HCT116 (cell line): Measurements from ENCODE around the gene PALMD. TPM values are rescaled to one million over a fixed set of nuclear protein-coding genes. Genes with fewer than 3 reads are reported as not detected.

Experiments
- ATAC-seq: fragments of 200-7000 bp; cut with Tn5 transposase; 2 replicates; pipeline ENCODE4 v1.9.1; 2020; ENCODE audit warnings: mild to moderate bottlenecking, moderate library complexity
- BruUV-seq: library from RNA; stranded (reverse); fragments of 400-500 nt; replicated peaks from 2 replicates; lab custom pipeline; 2021; lab: Mats Ljungman, UMichigan
- CTCF ChIA-PET: fragments of 300-600 bp; sonication (Branson Sonifier 250); formaldehyde crosslinking; loops from one replicate; lab custom pipeline; 2021; ENCODE audit warnings: antibody characterized with exemption; lab: Charles Lee
- POLR2A ChIA-PET: fragments of 300-600, 350-600 bp; sonication (Branson Sonifier 250); formaldehyde crosslinking; loops from one replicate; lab custom pipeline; 2021; ENCODE audit warnings: antibody characterized with exemption; lab: Charles Lee
- RAD21 ChIA-PET, 2 experiments: fragments of 300-600 bp; sonication (Branson Sonifier 250); formaldehyde crosslinking; loops; one replicate each; lab custom pipeline; 2023; ENCODE audit warnings: low total read pairs in 2 of 2; ENCODE audit not compliant: uncharacterized antibody in 2 of 2, unreplicated experiment in 2 of 2, low non-redundant PET in 1 of 2; lab: Charles Lee
- DNase-seq: peaks from one replicate; pipeline ENCODE4 v3.0.0-alpha.2; 2010; ENCODE audit warnings: low read depth, low spot score
- H2AFZ ChIP-seq: fragments of 200-600 bp; shearing (Covaris generic), sonication (generic); 2 replicates; pipeline ENCODE4 v1.6.1; 2017; ENCODE audit warnings: low read depth, mixed run types, mixed read lengths, antibody characterized with exemption, low read length; ENCODE audit not compliant: poor library complexity, severe bottlenecking
- H3K27ac ChIP-seq: 2 replicates; pipeline ENCODE4 v1.5.1; 2012; ENCODE audit warnings: low read depth, low read length
- H3K27me3 ChIP-seq: fragments of 200-600 bp; sonication (generic); 2 replicates; pipeline ENCODE4 v1.6.1; 2016; ENCODE audit warnings: mixed run types, low read length, mixed read lengths; ENCODE audit not compliant: insufficient read depth
- H3K36me3 ChIP-seq, 2 experiments: fragments of 200-500 bp in 1 of 2; fragments of 200-600 bp in 1 of 2; sonication (Bioruptor generic) in 1 of 2; sonication (generic) in 1 of 2; 2 replicates each; pipeline versions ENCODE4 v1.5.1 to v1.6.1; 2014 to 2016; ENCODE audit warnings: low read length in 2 of 2, inconsistent platforms in 1 of 2, mixed read lengths in 1 of 2, mixed run types in 1 of 2; ENCODE audit not compliant: insufficient read depth in 2 of 2, control insufficient read depth in 1 of 2
- H3K4me1 ChIP-seq, 2 experiments: fragments of 200-600 bp in 1 of 2; sonication (generic) in 1 of 2; 2 replicates each; pipeline versions ENCODE4 v1.5.1 to v1.6.1; 2012 to 2017; ENCODE audit warnings: low read length in 2 of 2, inconsistent platforms in 1 of 2, mild to moderate bottlenecking in 1 of 2, mixed read lengths in 1 of 2, mixed run types in 1 of 2, moderate library complexity in 1 of 2; ENCODE audit not compliant: insufficient read depth in 2 of 2, control insufficient read depth in 1 of 2
- H3K4me2 ChIP-seq: fragments of 200-600 bp; sonication (generic); 2 replicates; pipeline ENCODE4 v1.6.1; 2017; ENCODE audit warnings: mixed run types, low read length, mixed read lengths
- H3K4me3 ChIP-seq, 2 experiments: fragments of 200-600 bp in 1 of 2; sonication (generic) in 1 of 2; replicated peaks in 1 of 2; 2 replicates each; pipeline ENCODE4 v1.5.1; 2011 to 2016; ENCODE audit warnings: low read length in 2 of 2, control low read depth in 1 of 2, low read depth in 1 of 2, mild to moderate bottlenecking in 1 of 2, mixed read lengths in 1 of 2, mixed run types in 1 of 2
- H3K79me2 ChIP-seq: fragments of 200-600 bp; sonication (generic); 2 replicates; pipeline ENCODE4 v1.6.1; 2017; ENCODE audit warnings: mild to moderate bottlenecking, mixed run types, low read length, moderate library complexity, mixed read lengths; ENCODE audit not compliant: insufficient read depth
- H3K9ac ChIP-seq: fragments of 200-600 bp; sonication (generic); 2 replicates; pipeline ENCODE4 v1.6.1; 2016; ENCODE audit warnings: low read length, mixed read lengths
- H3K9me2 ChIP-seq: fragments of 200-600 bp; sonication (generic), shearing (Covaris generic); 2 replicates; pipeline ENCODE4 v1.6.1; 2017; ENCODE audit warnings: mixed run types, mild to moderate bottlenecking, moderate library complexity; ENCODE audit not compliant: insufficient read depth
- H3K9me3 ChIP-seq, 2 experiments: fragments of 200-500 bp in 1 of 2; fragments of 200-600 bp in 1 of 2; sonication (Bioruptor generic) in 1 of 2; sonication (generic) in 1 of 2; 2 replicates each; pipeline ENCODE4 v1.6.1; 2014 to 2017; ENCODE audit warnings: low read length in 2 of 2, mixed read lengths in 2 of 2, inconsistent platforms in 1 of 2, low read depth in 1 of 2, mild to moderate bottlenecking in 1 of 2, mixed run types in 1 of 2, moderate library complexity in 1 of 2; ENCODE audit not compliant: control insufficient read depth in 1 of 2, insufficient read depth in 1 of 2
- H4K20me1 ChIP-seq: fragments of 200-600 bp; sonication (generic), shearing (Covaris generic); 2 replicates; pipeline ENCODE4 v1.6.1; 2017; ENCODE audit warnings: mixed run types, mild to moderate bottlenecking, moderate library complexity; ENCODE audit not compliant: insufficient read depth
- CBX3 ChIP-seq: IDR thresholded peaks from 2 replicates; pipeline ENCODE4 v1.6.1; 2012; ENCODE audit warnings: low read depth
- CEBPB ChIP-seq: IDR thresholded peaks from 2 replicates; pipeline ENCODE4 v1.6.1; 2012; ENCODE audit warnings: low read depth
- ELF1 ChIP-seq: IDR thresholded peaks from 2 replicates; pipeline ENCODE4 v1.6.1; 2012; ENCODE audit warnings: low read depth, borderline replicate concordance
- EZH2 ChIP-seq: fragments of 200-600 bp; sonication (generic); IDR thresholded peaks from 2 replicates; pipeline ENCODE4 v1.6.1; 2017; ENCODE audit warnings: antibody characterized with exemption, mixed run types
- EZH2phosphoT487 ChIP-seq: fragments of 200-600 bp; IDR thresholded peaks from 2 replicates; pipeline ENCODE4 v1.6.1; 2018; ENCODE audit warnings: antibody characterized with exemption, borderline replicate concordance
- FOSL1 ChIP-seq: IDR thresholded peaks from 2 replicates; pipeline ENCODE4 v1.6.1; 2012; ENCODE audit warnings: low read depth
- JUND ChIP-seq: IDR thresholded peaks from 2 replicates; pipeline ENCODE4 v1.6.1; 2012
- POLR2A ChIP-seq: IDR thresholded peaks from 2 replicates; pipeline ENCODE4 v1.7.0; 2011; ENCODE audit warnings: borderline replicate concordance; ENCODE audit not compliant: insufficient read depth, insufficient read length; ENCODE audit errors: extremely low read depth
- POLR2AphosphoS5 ChIP-seq: IDR thresholded peaks from 2 replicates; pipeline ENCODE4 v1.6.1; 2011; ENCODE audit warnings: mild to moderate bottlenecking, low read depth, low read length, moderate library complexity
- RAD21 ChIP-seq: IDR thresholded peaks from 2 replicates; pipeline ENCODE4 v1.6.1; 2012; ENCODE audit warnings: low read depth, mild to moderate bottlenecking
- SIN3A ChIP-seq: IDR thresholded peaks from 2 replicates; pipeline ENCODE4 v1.6.1; 2012; ENCODE audit warnings: low read depth
- SRF ChIP-seq: IDR thresholded peaks from 2 replicates; pipeline ENCODE4 v1.6.1; 2012; ENCODE audit warnings: low read depth
- YY1 ChIP-seq: IDR thresholded peaks from 2 replicates; pipeline ENCODE4 v1.6.1; 2011; ENCODE audit warnings: low read length, low read depth, moderate library complexity, mild to moderate bottlenecking; ENCODE audit not compliant: insufficient replicate concordance; ENCODE audit errors: extremely low read depth
- ZFX ChIP-seq: fragments of 450-650 bp; IDR thresholded peaks from 2 replicates; pipeline ENCODE4 v1.6.1; 2017
- intact Hi-C: fragments of 100-400 bp; cut with micrococcal nuclease; formaldehyde crosslinking; loops from 2 replicates; pipeline ENCODE4 v1.10.0; 2022
- total RNA-seq: library from RNA; stranded (reverse); gene quantifications from one replicate; pipeline ENCODE4 v1.2.1, GENCODE V29; 2021; ENCODE audit not compliant: unreplicated experiment
- TF ChIP-seq, protein P1 (sequence below): IDR thresholded peaks from 2 replicates; pipeline ENCODE4 v1.6.1; 2012
- TF ChIP-seq, protein P2 (sequence below): IDR thresholded peaks from 2 replicates; pipeline ENCODE4 v1.6.1; 2011; ENCODE audit warnings: mild to moderate bottlenecking, low read length, moderate library complexity; ENCODE audit not compliant: insufficient replicate concordance; ENCODE audit errors: extremely low read depth
- TF ChIP-seq, protein P3 (sequence below), 3 experiments: fragments of 200-600 bp in 1 of 3; sonication (generic) in 1 of 3; IDR thresholded peaks in 2 of 3; conservative IDR thresholded peaks in 1 of 3; 2 replicates each; pipeline ENCODE4 v1.5.1; 2012 to 2017; ENCODE audit warnings: low read depth in 2 of 3, low read length in 2 of 3, antibody characterized with exemption in 1 of 3, borderline replicate concordance in 1 of 3, control low read depth in 1 of 3, mild to moderate bottlenecking in 1 of 3, mixed read lengths in 1 of 3, mixed run types in 1 of 3, moderate library complexity in 1 of 3; ENCODE audit not compliant: insufficient read depth in 1 of 3

The PALMD gene
- total RNA-seq, 1 experiment from 2014 or later, result 0.12 TPM

DNA sequence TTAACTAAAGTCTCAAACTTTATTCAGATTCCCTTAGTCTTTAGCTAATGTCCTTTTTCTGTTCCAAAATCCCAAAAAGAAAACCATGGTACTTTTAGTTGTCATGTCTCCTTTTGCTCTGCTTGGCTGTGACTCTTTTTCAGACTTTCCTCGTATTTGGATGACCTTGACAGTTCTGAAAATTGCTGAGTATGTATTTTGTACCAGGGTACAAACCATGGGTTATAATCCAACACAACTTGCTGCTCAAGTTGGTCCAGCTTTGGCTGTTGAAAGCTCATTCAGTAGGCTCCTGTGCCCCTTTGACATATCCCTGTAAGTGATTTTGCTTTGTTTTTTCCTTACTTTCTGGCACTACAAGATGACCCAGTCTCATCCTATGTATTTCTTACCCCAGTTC lies 51.7 kb downstream of the PALMD start:
- H3K27ac ChIP-seq, result no peak overlapping the region
- 0 out of 4 replicates have a peak, but pooled peaks cover 0 to 5% of the 10 kb centered on the region in 2 experiments for H3K9me3 ChIP-seq
- no peak overlapping the region for H3K4me3 ChIP-seq
- CTCF ChIA-PET, result interaction anchor here (1.7 kb wide), 1 partner anchor 12 kb away, joined by 4 read pairs; no protein-coding TSS in a partner anchor
- RAD21 ChIA-PET, result no interaction called here
- no peaks in the 10 kb centered on the region for H3K36me3 ChIP-seq
- intact Hi-C loops, result no loop called here
- no TSS peak for BruUV-seq
- H3K79me2 ChIP-seq, result no peaks in the 10 kb centered on the region
- H3K9ac ChIP-seq, result no peak overlapping the region
- TF ChIP-seq, protein P1, sequence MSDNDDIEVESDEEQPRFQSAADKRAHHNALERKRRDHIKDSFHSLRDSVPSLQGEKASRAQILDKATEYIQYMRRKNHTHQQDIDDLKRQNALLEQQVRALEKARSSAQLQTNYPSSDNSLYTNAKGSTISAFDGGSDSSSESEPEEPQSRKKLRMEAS, result no peak
- TF ChIP-seq RAD21 (no peak), FOSL1 (no peak), SIN3A (no peak), CEBPB (no peak), SRF (no peak), CBX3 (no peak)
- TF ChIP-seq, protein P2, sequence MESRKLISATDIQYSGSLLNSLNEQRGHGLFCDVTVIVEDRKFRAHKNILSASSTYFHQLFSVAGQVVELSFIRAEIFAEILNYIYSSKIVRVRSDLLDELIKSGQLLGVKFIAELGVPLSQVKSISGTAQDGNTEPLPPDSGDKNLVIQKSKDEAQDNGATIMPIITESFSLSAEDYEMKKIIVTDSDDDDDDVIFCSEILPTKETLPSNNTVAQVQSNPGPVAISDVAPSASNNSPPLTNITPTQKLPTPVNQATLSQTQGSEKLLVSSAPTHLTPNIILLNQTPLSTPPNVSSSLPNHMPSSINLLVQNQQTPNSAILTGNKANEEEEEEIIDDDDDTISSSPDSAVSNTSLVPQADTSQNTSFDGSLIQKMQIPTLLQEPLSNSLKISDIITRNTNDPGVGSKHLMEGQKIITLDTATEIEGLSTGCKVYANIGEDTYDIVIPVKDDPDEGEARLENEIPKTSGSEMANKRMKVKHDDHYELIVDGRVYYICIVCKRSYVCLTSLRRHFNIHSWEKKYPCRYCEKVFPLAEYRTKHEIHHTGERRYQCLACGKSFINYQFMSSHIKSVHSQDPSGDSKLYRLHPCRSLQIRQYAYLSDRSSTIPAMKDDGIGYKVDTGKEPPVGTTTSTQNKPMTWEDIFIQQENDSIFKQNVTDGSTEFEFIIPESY, result no peak
- no peaks in the 10 kb centered on the region for H3K27me3 ChIP-seq
- no peaks in the 10 kb centered on the region for H4K20me1 ChIP-seq
- POLR2A ChIA-PET, result no interaction called here
- no peaks in the 10 kb centered on the region for H3K4me1 ChIP-seq
- H2AFZ ChIP-seq, result no peak overlapping the region
- H3K9me2 ChIP-seq, result no peaks in the 10 kb centered on the region
- H3K4me2 ChIP-seq, result no peak overlapping the region
- ATAC-seq, result no peak
- no peak for DNase-seq

DNA sequence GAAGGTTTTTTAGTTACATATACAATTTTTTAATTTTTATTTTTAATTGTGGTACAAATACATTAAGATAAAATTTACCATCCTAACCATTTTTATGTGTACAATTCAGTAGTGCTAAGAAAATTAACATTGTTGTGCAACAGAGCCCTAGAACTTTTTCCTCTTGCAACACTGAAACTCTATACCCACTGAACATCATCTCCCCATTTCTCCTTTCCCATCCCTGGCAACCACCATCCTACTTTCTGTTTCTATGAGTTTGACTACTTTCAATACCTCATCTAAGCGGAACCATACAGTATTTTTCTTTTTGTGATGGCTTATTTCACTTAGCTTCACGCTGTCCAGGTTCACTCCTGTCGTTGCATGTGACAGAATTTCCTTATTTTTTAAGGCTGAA lies 54.1 kb downstream of the PALMD start:
- Histone ChIP-seq H2AFZ (no peak overlapping the region), H3K36me3 (no peaks in the 10 kb centered on the region)
- BruUV-seq, result no TSS peak
- TF ChIP-seq POLR2AphosphoS5, result no peak
- TF ChIP-seq EZH2phosphoT487, result no peak
- TF ChIP-seq JUND, result no peak
- TF ChIP-seq, protein P3, sequence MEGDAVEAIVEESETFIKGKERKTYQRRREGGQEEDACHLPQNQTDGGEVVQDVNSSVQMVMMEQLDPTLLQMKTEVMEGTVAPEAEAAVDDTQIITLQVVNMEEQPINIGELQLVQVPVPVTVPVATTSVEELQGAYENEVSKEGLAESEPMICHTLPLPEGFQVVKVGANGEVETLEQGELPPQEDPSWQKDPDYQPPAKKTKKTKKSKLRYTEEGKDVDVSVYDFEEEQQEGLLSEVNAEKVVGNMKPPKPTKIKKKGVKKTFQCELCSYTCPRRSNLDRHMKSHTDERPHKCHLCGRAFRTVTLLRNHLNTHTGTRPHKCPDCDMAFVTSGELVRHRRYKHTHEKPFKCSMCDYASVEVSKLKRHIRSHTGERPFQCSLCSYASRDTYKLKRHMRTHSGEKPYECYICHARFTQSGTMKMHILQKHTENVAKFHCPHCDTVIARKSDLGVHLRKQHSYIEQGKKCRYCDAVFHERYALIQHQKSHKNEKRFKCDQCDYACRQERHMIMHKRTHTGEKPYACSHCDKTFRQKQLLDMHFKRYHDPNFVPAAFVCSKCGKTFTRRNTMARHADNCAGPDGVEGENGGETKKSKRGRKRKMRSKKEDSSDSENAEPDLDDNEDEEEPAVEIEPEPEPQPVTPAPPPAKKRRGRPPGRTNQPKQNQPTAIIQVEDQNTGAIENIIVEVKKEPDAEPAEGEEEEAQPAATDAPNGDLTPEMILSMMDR (IDR thresholded peaks at IDR 0.05 in 2 of 3, conservative IDR thresholded peaks at IDR 0.05 in 1 of 3; ENCODE audit: borderline replicate concordance in 1 of 3, insufficient read depth in 1 of 3, low read depth in 2 of 3, low read length in 2 of 3), result no peak
- no peak for TF ChIP-seq SIN3A
- TF ChIP-seq POLR2A, result no peak
- TF ChIP-seq FOSL1, result no peak
- no peak for TF ChIP-seq EZH2
- no peak for TF ChIP-seq ELF1
- TF ChIP-seq YY1, result no peak
- no peak for TF ChIP-seq ZFX

More for the DNA sequence above, 54.1 kb downstream of the PALMD start:
- ATAC-seq (no peak), DNase-seq (no peak)
- POLR2A ChIA-PET, result no interaction called here
- Histone ChIP-seq H3K9me2 (no peaks in the 10 kb centered on the region), H4K20me1 (no peaks in the 10 kb centered on the region), H3K9me3 (0 out of 4 replicates have a peak, but pooled peaks cover 0 to 5% of the 10 kb centered on the region in 2 experiments), H3K27me3 (no peaks in the 10 kb centered on the region), H3K4me2 (no peak overlapping the region), H3K4me1 (no peaks in the 10 kb centered on the region), H3K4me3 (no peak overlapping the region), H3K9ac (no peak overlapping the region), H3K79me2 (no peaks in the 10 kb centered on the region), H3K27ac (no peak overlapping the region)
- RAD21 ChIA-PET, result no interaction called here
- intact Hi-C loops, result loop anchor here (10.0 kb wide), 1 partner anchor 705 kb away; no protein-coding TSS in a partner anchor
- CTCF ChIA-PET, result no interaction called here
